Stimulated activated CD8-positive, alpha-beta memory T cell treated with anti-CD3 and anti-CD28 coated beads, Interleukin-15, amount 100 ng/mL, for 24 hours (primary cell): ENCODE measurements around the gene FLT3LG.

ENCODE experiments used
- DNase-seq: peaks from one replicate; pipeline ENCODE4 v3.0.0-alpha.2; 2020; ENCODE audit warnings: low read depth

The FLT3LG gene, protein sequence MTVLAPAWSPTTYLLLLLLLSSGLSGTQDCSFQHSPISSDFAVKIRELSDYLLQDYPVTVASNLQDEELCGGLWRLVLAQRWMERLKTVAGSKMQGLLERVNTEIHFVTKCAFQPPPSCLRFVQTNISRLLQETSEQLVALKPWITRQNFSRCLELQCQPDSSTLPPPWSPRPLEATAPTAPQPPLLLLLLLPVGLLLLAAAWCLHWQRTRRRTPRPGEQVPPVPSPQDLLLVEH

DNA sequence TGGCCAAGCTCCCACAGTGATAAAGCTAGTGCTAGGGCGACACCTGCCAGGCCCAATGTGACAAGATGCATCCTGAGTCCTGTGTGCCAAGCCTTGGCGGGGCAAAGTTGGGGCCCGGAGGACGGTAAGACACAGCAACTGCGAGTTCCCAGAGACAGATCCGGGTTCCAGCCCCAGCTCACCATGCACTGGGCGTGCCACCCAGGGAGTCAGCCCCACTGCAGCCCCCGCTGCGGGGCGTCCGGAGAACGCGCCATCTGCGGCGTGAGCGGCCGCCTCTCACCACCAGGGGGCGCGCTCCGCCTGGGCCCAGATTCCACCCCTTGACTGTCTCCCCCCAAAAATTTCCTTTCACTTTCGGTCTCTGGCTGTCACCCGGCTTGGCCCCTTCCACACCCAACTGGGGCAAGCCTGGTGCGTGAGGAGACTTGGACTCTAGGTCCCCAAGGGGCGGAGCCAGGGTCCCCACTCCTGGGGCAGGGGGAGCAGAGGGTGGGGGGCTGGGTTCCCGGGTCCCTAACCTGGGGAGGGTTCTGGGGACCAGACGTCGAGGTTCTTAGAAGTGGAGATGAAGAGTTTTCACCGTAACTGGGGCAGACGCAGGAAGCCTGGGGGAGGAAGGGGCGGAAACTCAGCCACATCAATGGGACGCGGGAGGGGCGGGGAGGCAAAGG lies at the start of gene FLT3LG:
Gene FLT3LG, plus strand, starts transcription at position 348 of the 674 bp plus-strand sequence. CDS start 425 bp downstream, outside the sequence.
- DNase-seq, result peak; percentile 89

DNA sequence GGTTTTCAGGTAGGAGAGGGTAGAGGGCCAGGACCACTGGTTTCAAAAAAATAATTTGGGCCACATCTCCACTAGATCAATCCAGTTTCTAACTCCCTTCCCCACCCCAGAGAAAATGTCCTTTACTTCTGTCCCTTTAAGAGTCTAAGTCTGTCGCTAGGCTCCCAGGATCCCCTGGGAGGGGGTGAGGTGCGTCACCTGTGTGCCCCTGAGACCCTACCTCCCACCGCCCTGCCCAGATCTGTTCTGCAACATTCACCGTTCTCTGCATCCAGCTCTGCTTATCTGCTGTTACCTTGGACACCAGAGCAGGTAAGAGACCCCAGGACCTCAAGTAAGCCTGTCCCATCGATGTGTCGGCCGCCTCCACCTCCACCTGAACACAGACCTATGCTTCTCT lies 48.8 kb upstream of the FLT3LG start, which contains the start of gene GFY:
Gene GFY, plus strand, starts transcription at position 211 of the 400 bp plus-strand sequence. CDS start 1,043 bp downstream, outside the sequence.
- no peak for DNase-seq

DNA sequence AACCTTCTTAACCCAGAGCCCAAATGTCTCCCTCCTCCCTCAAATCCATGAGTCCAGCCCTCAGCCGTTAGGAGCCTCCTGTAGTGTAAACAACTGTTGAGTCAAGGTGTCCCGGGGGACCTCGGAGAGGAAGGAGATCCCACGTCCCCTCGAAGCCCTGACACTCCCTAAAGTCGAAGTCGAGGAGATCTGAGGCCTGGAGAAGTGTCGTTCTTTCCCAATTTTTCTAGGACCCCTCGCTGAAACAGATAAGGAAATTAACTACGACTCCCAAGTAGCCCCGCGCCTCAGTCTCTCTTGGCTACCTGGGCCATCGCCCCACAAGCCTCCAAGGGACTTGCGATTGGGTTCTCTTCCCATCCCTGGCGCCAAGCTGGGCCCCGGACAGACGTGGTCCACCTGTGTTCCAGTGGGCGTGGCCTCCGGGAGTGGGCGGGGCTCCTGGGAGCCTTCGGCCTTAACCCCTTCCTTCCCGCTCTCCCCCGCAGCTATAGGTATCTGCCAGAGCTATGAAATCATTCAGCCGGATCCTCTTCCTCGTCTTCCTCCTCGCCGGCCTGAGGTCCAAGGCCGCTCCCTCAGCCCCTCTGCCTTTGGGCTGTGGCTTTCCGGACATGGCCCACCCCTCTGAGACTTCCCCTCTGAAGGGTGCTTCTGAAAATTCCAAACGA lies 48.0 kb upstream of the FLT3LG start:
- DNase-seq, result no peak

DNA sequence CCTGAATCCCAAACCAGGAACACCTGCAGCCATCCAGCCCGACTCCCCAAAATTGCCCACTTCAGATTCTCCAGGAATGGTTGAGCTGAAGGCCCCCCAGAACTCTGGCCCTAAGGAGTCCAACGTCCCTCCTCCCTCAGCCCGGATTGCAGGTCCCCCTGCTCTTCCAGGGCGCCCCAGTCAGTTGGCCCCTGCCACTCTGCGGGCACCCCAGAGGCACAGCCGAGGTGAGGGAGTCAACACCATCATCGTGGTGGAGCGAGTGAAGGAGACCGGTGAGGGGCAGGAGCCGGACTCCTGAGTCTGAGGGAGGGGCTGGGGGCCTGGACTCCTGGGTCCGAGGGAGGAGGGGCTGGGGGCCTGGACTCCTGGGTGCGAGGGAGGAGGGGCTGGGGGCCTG lies 46.7 kb upstream of the FLT3LG start:
- DNase-seq, result no peak

DNA sequence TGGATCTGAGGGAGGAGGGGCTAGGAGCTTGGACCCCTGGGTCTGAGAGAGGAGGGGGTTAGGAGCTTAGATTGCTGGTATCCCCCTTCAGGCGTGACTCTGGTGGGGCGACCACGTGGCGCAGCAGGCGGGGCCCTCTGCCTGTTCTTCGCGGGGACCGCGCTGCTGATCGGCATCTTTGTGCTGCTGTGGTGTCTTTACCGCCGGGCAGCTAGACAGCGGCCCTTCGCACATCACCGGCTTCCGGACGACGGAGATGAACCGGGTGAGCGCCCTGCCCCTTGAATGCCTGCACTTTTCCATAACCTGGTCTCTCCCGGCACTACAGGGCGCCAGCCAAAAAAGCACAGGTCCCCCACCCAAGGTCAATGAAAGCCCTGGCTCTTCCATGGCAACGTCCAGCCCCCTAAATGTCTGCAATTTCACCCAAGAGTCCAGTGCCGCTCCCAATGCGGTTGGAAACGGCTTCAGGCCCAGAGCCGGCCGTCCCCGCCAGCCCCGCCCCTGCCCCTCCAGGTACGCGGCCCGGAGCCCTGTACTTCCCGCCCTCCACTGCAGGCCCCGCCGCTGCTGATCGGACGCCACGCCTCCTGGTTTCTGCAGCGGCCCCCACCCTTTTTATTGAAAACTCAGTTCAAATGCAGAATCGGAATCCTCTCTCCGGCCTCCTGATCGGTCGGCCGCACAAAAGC lies 46.0 kb upstream of the FLT3LG start:
- no peak for DNase-seq

DNA sequence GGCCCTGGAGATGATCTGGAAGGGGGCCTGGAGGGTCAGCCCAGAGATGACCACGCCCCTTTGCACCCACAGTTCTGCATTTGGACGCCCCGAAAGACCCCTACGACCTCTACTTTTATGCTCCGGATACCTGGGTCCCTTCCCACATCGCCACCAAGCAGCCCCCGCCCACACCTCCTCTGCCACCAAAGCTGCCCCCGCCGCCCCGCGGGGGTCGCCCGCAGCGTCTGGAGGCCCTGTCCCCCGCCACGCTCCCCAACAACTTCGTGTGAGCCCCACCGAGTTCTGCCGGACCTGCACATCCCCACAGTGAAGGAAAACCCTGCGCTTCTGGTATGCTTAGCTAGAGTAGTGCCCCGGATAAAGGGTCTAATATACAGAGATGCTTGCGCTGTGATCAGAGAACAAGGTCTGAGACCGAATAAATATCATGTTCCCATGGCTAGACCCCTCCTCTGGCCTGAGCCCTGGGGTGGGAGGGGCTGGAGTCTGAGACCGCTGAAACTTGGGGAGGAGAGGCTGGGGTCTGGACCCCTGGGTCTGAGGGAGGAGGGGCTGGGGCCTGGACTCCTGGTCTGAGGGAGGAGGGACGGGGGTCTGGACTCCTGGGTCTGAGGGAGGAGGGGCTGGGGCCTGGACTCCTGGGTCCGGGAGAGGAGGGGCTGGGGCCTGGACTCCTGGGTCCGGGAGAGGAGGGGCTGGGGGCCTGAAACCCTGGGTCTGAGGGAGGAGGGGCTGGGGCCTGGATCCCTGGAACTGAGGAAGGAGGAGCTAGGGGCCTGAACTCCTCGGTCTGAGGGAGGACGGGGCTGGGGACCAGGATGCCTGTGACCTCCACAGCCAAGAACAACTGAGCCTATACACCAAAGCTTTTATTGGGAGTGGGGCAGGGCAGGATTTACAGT lies 45.2 kb upstream of the FLT3LG start:
- no peak for DNase-seq

DNA sequence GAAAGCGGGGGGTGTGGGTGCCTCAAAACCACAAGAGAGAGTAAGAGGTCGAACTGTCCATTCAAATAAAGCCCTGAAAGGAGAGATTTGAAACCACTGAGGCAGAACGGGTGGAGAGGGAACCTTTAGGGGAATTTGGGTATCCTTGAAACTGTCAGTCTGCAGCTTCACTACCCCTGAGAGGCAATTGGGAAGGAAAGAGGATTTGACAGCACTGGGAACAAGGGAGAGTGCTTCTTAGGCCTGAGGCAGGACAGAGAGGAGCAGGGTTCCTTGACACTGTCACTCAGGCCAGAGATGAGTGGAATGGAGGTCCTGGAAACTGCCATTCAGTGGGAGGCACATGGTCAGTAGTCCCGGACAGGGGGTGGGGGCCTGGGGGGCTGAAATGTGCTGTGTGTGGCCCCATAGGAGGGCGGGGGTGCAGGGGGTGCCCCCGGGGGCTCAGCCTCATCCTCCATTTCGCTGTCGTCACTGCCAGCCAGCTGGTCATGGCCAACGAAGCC lies 43.8 kb upstream of the FLT3LG start:
- no peak for DNase-seq

DNA sequence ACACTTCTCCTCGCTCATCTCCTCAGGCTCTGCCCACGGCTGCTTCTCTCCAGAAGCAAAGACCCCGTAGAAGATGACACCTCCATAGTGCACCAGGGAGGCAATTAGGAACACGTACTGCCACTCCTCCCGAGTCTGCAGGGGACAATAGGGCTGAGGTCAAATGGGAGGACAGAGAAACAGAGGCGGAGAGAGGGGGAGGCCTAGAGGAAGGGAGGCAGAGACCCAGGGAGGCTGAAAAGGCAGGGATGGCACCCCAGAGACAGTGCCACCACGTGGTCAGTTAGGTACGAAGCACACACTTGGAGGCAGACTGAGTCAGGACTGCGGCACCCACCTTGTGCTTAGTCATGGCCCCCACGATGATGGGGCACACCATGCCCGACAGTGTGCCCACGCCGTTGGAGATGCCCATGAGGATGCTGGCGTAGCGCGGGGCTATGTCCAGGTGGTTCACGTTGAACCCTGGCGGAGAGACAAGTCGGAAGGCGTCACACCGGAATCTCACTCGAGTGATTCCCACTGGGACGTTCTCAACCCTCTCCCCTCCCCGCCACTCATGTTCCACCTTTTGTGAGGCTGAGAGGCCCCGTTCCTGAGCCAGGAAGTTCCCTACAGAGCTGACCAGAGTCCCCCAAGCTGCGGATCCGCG lies 43.2 kb upstream of the FLT3LG start:
- DNase-seq, result no peak

DNA sequence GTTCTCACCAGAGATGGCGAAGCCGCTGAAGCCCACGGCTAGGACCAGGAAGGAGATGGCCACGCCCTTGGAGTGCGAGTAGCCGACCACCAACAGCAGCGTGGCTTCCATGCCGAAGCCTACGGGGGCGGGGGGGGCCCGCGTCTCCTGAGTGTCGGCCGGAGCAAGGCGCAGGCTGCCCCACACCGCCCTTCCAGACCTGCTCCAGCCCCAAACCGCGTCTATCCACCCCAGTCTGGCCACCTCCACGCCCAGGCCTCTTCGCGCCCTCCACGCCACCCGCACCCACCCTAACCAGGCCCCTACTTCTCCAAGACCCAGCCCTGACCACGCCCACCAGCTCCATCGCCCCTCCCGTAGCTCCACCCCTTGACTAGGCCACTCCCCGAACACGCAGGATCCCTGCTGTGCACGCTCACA lies 42.7 kb upstream of the FLT3LG start:
- DNase-seq, result no peak

DNA sequence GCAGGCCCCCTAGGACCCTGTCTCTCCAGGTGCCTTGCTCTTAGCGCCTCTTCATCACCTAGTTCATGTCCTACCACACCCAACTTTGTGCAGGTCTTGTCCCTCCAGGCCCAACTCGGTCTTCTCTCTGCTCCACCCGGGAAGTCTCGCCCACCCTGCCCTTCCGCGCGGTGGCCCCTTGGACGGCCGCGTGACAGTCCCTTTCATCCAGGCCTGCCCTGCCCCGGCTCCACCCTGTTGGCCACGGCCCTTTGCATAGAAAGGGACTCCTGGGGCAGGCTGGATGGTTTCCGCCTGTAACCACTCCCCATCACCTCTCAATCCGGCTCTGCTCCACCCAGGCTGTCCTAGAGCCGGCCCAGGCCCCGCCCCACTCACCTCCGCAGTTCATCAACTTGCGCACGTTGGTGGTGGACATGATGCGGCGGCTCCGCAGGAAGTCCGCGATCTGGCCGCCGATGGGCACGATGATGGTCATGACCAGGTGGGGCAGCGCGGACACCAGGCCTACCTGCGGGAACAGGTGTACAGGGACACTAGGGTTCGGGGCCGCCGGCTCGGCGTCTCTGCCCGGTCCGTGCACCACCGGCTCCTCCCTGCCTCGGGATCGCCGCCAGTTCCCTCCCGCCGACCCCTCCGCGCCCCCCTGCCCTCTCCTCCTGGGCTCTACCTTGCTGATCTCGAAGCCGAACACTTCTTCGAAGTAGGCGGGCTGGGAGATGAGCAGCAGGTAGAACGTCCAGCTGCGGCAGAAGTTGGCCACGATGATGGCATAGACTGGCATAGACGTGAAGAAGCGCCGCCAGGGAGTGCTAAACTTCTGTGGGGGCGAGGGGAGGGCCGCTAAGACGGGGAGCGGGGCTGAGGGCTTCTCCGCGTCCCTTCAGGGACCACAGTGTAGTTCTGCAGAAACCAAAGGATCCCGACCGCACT lies 41.6 kb upstream of the FLT3LG start:
- no peak for DNase-seq

DNA sequence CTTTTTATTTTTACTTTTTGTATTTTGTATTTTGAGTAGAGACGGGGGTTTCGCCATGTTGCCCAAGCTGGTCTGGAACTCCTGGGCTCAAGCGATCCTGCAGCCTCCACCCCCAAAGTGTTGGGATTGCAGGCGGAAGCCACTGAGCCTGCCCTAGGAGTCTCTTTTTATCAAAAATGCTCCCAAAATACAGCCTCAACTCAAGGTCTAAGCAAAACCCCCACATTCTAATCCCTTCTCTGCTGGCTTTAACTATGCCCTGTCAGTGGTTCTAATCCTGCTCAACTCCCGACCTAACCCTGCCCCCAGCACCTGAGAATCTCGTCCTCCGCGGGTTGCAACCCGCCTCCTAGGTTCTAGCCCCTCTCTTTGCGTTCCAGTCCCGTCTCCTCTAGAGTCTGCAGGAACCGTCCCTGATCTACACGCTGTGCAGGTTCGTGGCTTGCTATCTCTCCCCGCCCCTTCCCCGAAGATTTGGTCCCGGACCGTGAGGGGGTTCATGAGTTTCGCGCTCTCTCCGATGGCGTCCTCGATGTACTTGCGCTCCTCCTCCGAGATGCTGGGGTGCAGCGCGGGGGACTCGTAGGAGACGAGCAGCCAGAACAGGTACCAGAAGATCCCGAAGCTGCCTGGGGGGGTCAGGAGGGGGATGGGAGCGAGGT lies 40.6 kb upstream of the FLT3LG start:
- no peak for DNase-seq

DNA sequence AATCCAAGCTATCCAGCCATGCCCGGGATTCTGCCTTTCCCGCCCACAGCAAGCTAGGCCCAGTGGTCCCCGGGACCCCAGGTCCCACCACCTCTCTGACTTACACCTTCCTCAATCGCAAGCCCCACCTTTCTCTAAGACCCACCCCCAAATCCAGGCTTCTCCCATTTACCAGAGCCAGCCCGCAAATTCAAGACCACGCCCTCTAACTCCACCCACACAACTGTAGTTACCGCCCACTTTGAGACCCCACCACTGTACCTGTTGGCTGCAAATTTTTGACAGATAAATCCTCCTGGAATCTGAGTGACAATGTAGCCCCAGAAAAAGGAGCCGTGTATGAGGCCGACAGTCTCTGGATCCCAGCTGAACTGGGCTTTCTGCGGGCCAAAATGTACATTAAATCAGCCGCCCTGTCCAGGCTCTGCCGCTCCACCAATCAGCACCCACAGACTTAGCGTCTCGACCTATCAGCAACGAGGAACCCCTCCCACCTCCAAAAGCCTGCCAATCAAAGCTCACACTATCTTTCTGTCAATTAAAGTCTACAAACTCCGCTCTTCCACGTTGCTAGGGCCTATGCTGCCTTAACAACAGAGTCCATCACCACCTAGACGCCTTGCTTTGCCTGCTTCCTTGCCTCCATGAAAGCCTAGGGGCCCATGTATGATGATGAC lies 39.0 kb upstream of the FLT3LG start:
- no peak for DNase-seq

DNA sequence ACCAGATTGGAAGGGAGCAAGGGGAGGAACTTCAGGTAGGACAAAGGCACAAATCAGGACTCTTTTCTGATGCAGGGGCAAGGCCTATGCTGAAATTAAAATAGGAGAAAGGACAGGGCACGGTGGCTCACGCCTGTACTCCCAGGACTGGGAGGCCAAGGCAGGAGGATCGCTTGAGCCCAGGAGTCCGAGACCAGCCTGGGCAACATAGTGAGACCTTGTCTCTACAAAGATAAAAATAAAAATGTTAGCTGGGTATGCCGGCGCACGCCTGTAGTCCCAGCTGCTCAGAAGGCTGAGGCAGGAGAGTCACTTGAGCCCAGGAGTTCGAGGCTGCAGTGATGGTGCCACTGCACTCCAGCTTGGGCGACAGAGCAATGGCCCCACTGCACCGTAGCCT lies 38.3 kb upstream of the FLT3LG start:
- DNase-seq, result no peak

DNA sequence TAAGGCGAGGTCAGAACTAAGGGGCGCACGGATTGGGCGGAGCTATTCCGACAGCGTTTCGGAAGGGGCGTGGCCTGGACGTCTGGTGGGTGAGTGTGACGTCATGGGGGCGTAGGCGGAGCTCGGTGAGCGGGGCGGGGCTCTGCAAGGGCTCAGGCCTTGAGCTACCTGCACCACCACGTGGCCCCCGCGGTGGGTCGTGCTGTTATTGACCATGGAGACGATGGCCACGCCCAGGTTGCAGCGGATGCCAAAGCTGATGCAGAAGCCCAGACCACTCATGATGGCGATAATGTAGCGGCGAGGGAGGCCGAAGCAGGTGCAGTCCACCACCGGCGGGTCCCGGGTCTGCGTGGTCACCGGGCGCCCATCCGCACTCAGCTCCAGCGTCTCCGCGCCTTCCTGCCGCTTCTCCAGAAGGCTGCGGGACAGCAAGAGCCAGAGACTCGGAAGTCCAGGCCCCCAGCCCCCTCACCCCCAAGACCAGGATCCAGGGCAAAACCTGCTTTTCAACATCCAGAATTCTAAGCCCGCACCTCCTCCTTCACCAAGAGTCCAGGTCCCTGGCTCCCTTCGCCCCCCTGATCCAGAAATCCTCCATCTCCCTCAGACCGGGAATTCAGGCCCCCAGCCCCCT lies 37.5 kb upstream of the FLT3LG start:
- no peak for DNase-seq

DNA sequence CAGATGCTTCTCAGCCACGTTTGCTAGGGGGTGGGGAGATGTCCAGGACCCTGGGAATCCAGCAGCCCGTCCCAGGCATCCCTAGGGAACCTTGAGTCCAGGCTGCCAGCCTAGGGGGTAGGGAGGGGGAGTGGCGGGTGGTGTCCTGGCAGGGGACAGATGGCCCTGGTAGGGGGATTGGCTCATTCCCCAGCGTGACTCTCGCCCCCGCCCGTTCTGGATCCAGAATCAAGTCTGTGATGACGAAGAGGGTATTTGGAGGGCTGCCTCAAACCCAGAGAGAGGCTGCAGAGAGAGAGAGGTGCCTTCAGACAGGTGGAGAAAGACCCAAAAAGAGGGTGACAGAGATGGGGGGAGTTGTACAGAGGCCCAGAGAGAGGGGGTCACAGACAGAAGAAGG lies 36.8 kb upstream of the FLT3LG start:
- no peak for DNase-seq

DNA sequence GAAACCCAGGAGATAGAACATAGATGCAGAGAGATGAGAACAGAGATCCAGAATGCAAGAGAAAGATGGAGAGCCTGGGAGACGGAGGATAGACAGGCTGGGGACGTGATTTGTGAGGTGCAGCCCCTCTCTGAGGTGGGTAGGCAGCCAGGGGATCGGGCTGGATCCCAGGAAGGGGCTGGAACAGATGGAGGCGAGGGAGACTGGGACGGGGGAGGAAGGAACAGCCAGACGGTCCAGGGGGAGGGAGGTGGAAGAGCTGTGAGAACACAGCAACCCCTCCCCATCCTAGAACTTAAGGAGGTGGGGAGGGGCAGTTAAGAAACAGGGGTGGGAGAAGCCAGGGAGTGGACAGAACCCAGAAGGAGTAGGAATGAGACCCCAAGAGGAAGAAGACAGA lies 35.8 kb upstream of the FLT3LG start:
- DNase-seq, result no peak

DNA sequence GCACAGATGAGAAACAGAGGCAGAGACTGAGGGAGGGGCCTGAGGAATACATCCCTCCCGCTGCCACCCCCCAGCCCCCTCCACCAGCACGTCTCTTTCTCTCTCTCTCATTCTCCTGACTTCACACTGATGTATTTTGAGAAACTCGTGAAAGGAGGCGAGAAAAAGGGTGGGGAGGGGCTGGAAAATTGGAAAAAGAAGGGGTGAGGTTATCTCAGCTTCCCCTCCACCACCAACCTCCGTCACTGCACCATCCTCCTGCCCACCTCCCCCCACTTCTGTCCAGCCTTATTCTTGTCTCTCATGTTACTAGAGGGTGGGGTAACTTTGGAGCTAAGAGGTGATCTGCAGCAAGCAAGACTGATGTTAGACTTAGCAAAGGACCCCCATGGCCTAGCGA lies 34.2 kb upstream of the FLT3LG start:
- no peak for DNase-seq
